OCI-LY1 (cell line): ENCODE results near the gene PSMB4.

Experiments used
- H2AFZ ChIP-seq: fragments of 200-600 bp; sonication (generic), shearing (Covaris generic); 2 replicates; pipeline ENCODE4 v1.6.0; 2014; ENCODE audit warnings: antibody characterized with exemption, mild to moderate bottlenecking, low read length
- H3F3A ChIP-seq: fragments of 200-600 bp; sonication (generic), shearing (Covaris generic); 2 replicates; pipeline ENCODE4 v1.6.0; 2014; ENCODE audit warnings: mild to moderate bottlenecking, antibody characterized with exemption, low read length, moderate library complexity; ENCODE audit not compliant: insufficient read depth
- H3K27ac ChIP-seq: fragments of 200-600 bp; sonication (generic); 2 replicates; pipeline ENCODE4 v1.5.1; 2014; ENCODE audit warnings: low read length, mixed run types, mild to moderate bottlenecking, low read depth; ENCODE audit not compliant: poor library complexity, severe bottlenecking
- H3K27me3 ChIP-seq: fragments of 200-600 bp; sonication (generic); 2 replicates; pipeline ENCODE4 v1.6.0; 2014; ENCODE audit warnings: antibody characterized with exemption, mild to moderate bottlenecking, low read length, moderate library complexity; ENCODE audit not compliant: insufficient read depth
- H3K36me3 ChIP-seq: fragments of 200-600 bp; sonication (generic); 2 replicates; pipeline ENCODE4 v1.6.1; 2014; ENCODE audit warnings: mild to moderate bottlenecking, antibody characterized with exemption, low read length, moderate library complexity, mixed read lengths; ENCODE audit not compliant: insufficient read depth
- H3K4me1 ChIP-seq: fragments of 200-600 bp; sonication (generic); 2 replicates; pipeline ENCODE4 v1.5.1; 2014; ENCODE audit warnings: mild to moderate bottlenecking, low read length, moderate library complexity; ENCODE audit not compliant: insufficient read depth, severe bottlenecking
- H3K4me2 ChIP-seq: fragments of 200-600 bp; sonication (generic), shearing (Covaris generic); 2 replicates; pipeline ENCODE4 v1.6.1; 2014; ENCODE audit warnings: low read length
- H3K4me3 ChIP-seq: fragments of 200-600 bp; sonication (generic); 2 replicates; pipeline ENCODE4 v1.5.1; 2014; ENCODE audit warnings: low read length, low read depth, mild to moderate bottlenecking, mixed read lengths; ENCODE audit not compliant: poor library complexity, severe bottlenecking
- H3K79me2 ChIP-seq: fragments of 200-600 bp; shearing (Covaris generic); 2 replicates; pipeline ENCODE4 v1.6.1; 2016; ENCODE audit warnings: mixed run types, low read length, mixed read lengths; ENCODE audit not compliant: insufficient read depth
- H3K9ac ChIP-seq: fragments of 200-600 bp; sonication (generic), shearing (Covaris generic); 2 replicates; pipeline ENCODE4 v1.6.1; 2014; ENCODE audit warnings: mild to moderate bottlenecking, low read length, mixed read lengths
- H3K9me2 ChIP-seq: fragments of 200-600 bp; sonication (generic), shearing (Covaris generic); 2 replicates; pipeline ENCODE4 v1.6.1; 2014; ENCODE audit warnings: low read depth, mild to moderate bottlenecking, low read length, mixed read lengths
- H3K9me3 ChIP-seq: fragments of 200-600 bp; shearing (Covaris generic); 2 replicates; pipeline ENCODE4 v1.6.1; 2014; ENCODE audit warnings: low read length, mixed read lengths
- H4K20me1 ChIP-seq: fragments of 200-600 bp; sonication (generic), shearing (Covaris generic); 2 replicates; pipeline ENCODE4 v1.6.0; 2016; ENCODE audit warnings: mild to moderate bottlenecking, low read length; ENCODE audit not compliant: insufficient read depth
- EZH2 ChIP-seq: fragments of 200-600 bp; sonication (generic), shearing (Covaris generic); IDR thresholded peaks from 2 replicates; pipeline ENCODE4 v1.8.0; 2017; ENCODE audit warnings: borderline replicate concordance, mixed run types, mild to moderate bottlenecking, antibody characterized with exemption, low read length, moderate library complexity, mixed read lengths
- TF ChIP-seq, protein P1 (sequence below): fragments of 200-600 bp; sonication (generic), shearing (Covaris generic); IDR thresholded peaks from 2 replicates; pipeline ENCODE4 v1.5.1; 2017; ENCODE audit warnings: mild to moderate bottlenecking, antibody characterized with exemption, low read length, moderate library complexity, mixed read lengths

PSMB4 gene

DNA sequence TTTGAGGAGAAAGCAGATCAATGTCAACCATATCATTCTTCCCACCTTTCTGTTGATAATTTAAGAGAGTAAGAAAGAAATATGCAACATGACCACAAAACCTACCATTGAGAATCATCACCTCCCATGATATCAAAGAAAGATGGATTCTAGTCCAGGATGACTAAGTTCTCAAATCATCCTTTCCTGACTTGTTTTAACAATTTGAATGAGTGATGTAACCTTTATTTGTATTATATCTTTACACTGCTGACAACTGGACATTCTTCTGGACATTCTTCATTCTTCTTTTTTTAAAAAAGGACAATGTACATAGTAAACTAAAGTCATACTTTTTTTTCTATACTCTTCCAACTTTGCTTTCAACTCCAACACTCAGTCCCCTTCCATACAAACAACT is 9.5 kb downstream of the PSMB4 start:
- H4K20me1 ChIP-seq: no peaks in the 10 kb centered on the region
- no peaks in the 10 kb centered on the region for H3K4me1 ChIP-seq
- peaks cover 89% of the 10 kb centered on the region for H3K36me3 ChIP-seq
- no peak overlapping the region for H3K4me3 ChIP-seq
- H3K27ac ChIP-seq: no peak overlapping the region
- H3K9ac ChIP-seq: no peak overlapping the region
- no peaks in the 10 kb centered on the region for H3K27me3 ChIP-seq
- H3K79me2 ChIP-seq: no peaks in the 10 kb centered on the region
- no peaks in the 10 kb centered on the region for H3K9me2 ChIP-seq
- no peaks in the 10 kb centered on the region for H3K9me3 ChIP-seq
- no peaks in the 10 kb centered on the region for H3F3A ChIP-seq
- no peak overlapping the region for H3K4me2 ChIP-seq
- TF ChIP-seq, protein P1, sequence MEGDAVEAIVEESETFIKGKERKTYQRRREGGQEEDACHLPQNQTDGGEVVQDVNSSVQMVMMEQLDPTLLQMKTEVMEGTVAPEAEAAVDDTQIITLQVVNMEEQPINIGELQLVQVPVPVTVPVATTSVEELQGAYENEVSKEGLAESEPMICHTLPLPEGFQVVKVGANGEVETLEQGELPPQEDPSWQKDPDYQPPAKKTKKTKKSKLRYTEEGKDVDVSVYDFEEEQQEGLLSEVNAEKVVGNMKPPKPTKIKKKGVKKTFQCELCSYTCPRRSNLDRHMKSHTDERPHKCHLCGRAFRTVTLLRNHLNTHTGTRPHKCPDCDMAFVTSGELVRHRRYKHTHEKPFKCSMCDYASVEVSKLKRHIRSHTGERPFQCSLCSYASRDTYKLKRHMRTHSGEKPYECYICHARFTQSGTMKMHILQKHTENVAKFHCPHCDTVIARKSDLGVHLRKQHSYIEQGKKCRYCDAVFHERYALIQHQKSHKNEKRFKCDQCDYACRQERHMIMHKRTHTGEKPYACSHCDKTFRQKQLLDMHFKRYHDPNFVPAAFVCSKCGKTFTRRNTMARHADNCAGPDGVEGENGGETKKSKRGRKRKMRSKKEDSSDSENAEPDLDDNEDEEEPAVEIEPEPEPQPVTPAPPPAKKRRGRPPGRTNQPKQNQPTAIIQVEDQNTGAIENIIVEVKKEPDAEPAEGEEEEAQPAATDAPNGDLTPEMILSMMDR: no peak
- TF ChIP-seq EZH2: no peak
- H2AFZ ChIP-seq: no peak overlapping the region

DNA sequence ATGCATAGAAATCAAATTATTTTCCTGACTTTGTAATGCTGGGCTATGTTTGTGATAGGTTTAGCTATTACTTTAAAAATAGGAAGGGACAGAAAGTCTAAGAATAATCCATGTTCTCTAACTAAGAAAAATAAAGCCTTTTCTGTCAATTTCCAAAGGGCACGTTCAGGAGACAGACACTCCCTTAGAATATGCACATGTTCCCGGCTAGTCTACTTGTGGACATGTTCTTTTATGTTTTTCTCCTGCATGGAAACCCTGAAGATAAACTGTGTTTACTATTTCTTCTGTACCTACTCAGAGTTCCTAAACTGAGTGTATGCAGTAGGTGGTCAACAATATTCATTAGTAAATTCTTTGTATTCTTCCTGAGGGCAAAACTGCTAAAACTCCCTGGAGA is 12.5 kb downstream of the PSMB4 start:
- Histone ChIP-seq H3K27ac (no peak overlapping the region), H3K79me2 (no peaks in the 10 kb centered on the region), H4K20me1 (no peaks in the 10 kb centered on the region), H3K9me3 (no peaks in the 10 kb centered on the region), H2AFZ (no peak overlapping the region), H3K4me2 (no peak overlapping the region), H3K9ac (no peak overlapping the region), H3K4me1 (no peaks in the 10 kb centered on the region), H3K9me2 (no peaks in the 10 kb centered on the region), H3F3A (no peaks in the 10 kb centered on the region), H3K4me3 (no peak overlapping the region), H3K36me3 (peaks cover 91% of the 10 kb centered on the region), H3K27me3 (no peaks in the 10 kb centered on the region)
- no peak for TF ChIP-seq EZH2
- TF ChIP-seq, protein P1: no peak

GRCh38 chr1:151416231-151416630 is 16.9 kb downstream of the PSMB4 start:
- no peak overlapping the region for H2AFZ ChIP-seq
- no peaks in the 10 kb centered on the region for H3K9me3 ChIP-seq
- no peak overlapping the region for H3K4me2 ChIP-seq
- H3K36me3 ChIP-seq: peaks cover 70% of the 10 kb centered on the region
- no peaks in the 10 kb centered on the region for H3K79me2 ChIP-seq
- no peaks in the 10 kb centered on the region for H3F3A ChIP-seq
- no peaks in the 10 kb centered on the region for H3K4me1 ChIP-seq
- TF ChIP-seq EZH2: no peak
- TF ChIP-seq, protein P1: no peak
- H3K27ac ChIP-seq: no peak overlapping the region
- H3K4me3 ChIP-seq: no peak overlapping the region
- no peaks in the 10 kb centered on the region for H4K20me1 ChIP-seq
- H3K9ac ChIP-seq: no peak overlapping the region
- H3K9me2 ChIP-seq: no peaks in the 10 kb centered on the region
- H3K27me3 ChIP-seq: no peaks in the 10 kb centered on the region
